OCI-LY1 (cell line): Measurements from ENCODE around the gene SLC39A11.

ENCODE experiments used
- H2AFZ ChIP-seq: fragments of 200-600 bp; sonication (generic), shearing (Covaris generic); 2 replicates; pipeline ENCODE4 v1.6.0; 2014; ENCODE audit warnings: antibody characterized with exemption, mild to moderate bottlenecking, low read length
- H3F3A ChIP-seq: fragments of 200-600 bp; sonication (generic), shearing (Covaris generic); 2 replicates; pipeline ENCODE4 v1.6.0; 2014; ENCODE audit warnings: mild to moderate bottlenecking, antibody characterized with exemption, low read length, moderate library complexity; ENCODE audit not compliant: insufficient read depth
- H3K27ac ChIP-seq: fragments of 200-600 bp; sonication (generic); 2 replicates; pipeline ENCODE4 v1.5.1; 2014; ENCODE audit warnings: low read length, mixed run types, mild to moderate bottlenecking, low read depth; ENCODE audit not compliant: poor library complexity, severe bottlenecking
- H3K27me3 ChIP-seq: fragments of 200-600 bp; sonication (generic); 2 replicates; pipeline ENCODE4 v1.6.0; 2014; ENCODE audit warnings: antibody characterized with exemption, mild to moderate bottlenecking, low read length, moderate library complexity; ENCODE audit not compliant: insufficient read depth
- H3K36me3 ChIP-seq: fragments of 200-600 bp; sonication (generic); 2 replicates; pipeline ENCODE4 v1.6.1; 2014; ENCODE audit warnings: mild to moderate bottlenecking, antibody characterized with exemption, low read length, moderate library complexity, mixed read lengths; ENCODE audit not compliant: insufficient read depth
- H3K4me1 ChIP-seq: fragments of 200-600 bp; sonication (generic); 2 replicates; pipeline ENCODE4 v1.5.1; 2014; ENCODE audit warnings: mild to moderate bottlenecking, low read length, moderate library complexity; ENCODE audit not compliant: insufficient read depth, severe bottlenecking
- H3K4me2 ChIP-seq: fragments of 200-600 bp; sonication (generic), shearing (Covaris generic); 2 replicates; pipeline ENCODE4 v1.6.1; 2014; ENCODE audit warnings: low read length
- H3K4me3 ChIP-seq: fragments of 200-600 bp; sonication (generic); 2 replicates; pipeline ENCODE4 v1.5.1; 2014; ENCODE audit warnings: low read length, low read depth, mild to moderate bottlenecking, mixed read lengths; ENCODE audit not compliant: poor library complexity, severe bottlenecking
- H3K79me2 ChIP-seq: fragments of 200-600 bp; shearing (Covaris generic); 2 replicates; pipeline ENCODE4 v1.6.1; 2016; ENCODE audit warnings: mixed run types, low read length, mixed read lengths; ENCODE audit not compliant: insufficient read depth
- H3K9ac ChIP-seq: fragments of 200-600 bp; sonication (generic), shearing (Covaris generic); 2 replicates; pipeline ENCODE4 v1.6.1; 2014; ENCODE audit warnings: mild to moderate bottlenecking, low read length, mixed read lengths
- H3K9me2 ChIP-seq: fragments of 200-600 bp; sonication (generic), shearing (Covaris generic); 2 replicates; pipeline ENCODE4 v1.6.1; 2014; ENCODE audit warnings: low read depth, mild to moderate bottlenecking, low read length, mixed read lengths
- H3K9me3 ChIP-seq: fragments of 200-600 bp; shearing (Covaris generic); 2 replicates; pipeline ENCODE4 v1.6.1; 2014; ENCODE audit warnings: low read length, mixed read lengths
- H4K20me1 ChIP-seq: fragments of 200-600 bp; sonication (generic), shearing (Covaris generic); 2 replicates; pipeline ENCODE4 v1.6.0; 2016; ENCODE audit warnings: mild to moderate bottlenecking, low read length; ENCODE audit not compliant: insufficient read depth
- EZH2 ChIP-seq: fragments of 200-600 bp; sonication (generic), shearing (Covaris generic); IDR thresholded peaks from 2 replicates; pipeline ENCODE4 v1.8.0; 2017; ENCODE audit warnings: borderline replicate concordance, mixed run types, mild to moderate bottlenecking, antibody characterized with exemption, low read length, moderate library complexity, mixed read lengths
- TF ChIP-seq, protein P1 (sequence below): fragments of 200-600 bp; sonication (generic), shearing (Covaris generic); IDR thresholded peaks from 2 replicates; pipeline ENCODE4 v1.5.1; 2017; ENCODE audit warnings: mild to moderate bottlenecking, antibody characterized with exemption, low read length, moderate library complexity, mixed read lengths

Gene SLC39A11

DNA sequence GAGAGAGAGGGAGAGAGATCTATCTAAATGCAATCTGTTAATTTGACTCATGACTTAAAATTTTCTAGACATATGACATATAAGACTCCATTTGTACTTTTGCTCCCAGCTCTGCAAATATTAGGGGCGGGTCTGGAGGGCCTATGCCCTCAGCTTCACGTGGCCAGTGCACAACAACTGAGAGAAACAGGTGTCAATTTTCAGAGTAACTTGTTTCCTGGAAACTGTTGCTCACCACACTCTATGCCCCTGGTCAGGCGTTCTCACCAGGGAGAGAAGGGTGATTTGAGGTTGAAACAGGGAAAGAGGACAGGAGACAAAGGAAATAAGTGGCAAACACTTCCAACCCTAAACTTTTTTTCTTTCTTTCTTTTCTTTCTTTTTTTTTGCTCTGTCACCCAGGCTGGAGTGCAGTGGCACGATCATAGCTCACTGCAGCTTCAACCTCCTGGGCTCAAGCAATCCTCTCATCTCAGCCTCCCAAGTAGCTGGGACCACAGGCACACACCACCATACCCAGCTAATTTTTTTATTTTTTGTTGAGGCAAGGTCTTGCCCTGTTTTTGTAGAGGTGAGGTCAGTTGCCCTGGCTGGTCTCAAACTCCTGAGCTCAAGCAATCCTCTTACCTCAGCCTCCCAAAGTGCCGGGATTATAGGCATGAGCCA lies 270.0 kb downstream of the SLC39A11 start:
- no peak overlapping the region for H3K9ac ChIP-seq
- no peaks in the 10 kb centered on the region for H3F3A ChIP-seq
- TF ChIP-seq, protein P1, sequence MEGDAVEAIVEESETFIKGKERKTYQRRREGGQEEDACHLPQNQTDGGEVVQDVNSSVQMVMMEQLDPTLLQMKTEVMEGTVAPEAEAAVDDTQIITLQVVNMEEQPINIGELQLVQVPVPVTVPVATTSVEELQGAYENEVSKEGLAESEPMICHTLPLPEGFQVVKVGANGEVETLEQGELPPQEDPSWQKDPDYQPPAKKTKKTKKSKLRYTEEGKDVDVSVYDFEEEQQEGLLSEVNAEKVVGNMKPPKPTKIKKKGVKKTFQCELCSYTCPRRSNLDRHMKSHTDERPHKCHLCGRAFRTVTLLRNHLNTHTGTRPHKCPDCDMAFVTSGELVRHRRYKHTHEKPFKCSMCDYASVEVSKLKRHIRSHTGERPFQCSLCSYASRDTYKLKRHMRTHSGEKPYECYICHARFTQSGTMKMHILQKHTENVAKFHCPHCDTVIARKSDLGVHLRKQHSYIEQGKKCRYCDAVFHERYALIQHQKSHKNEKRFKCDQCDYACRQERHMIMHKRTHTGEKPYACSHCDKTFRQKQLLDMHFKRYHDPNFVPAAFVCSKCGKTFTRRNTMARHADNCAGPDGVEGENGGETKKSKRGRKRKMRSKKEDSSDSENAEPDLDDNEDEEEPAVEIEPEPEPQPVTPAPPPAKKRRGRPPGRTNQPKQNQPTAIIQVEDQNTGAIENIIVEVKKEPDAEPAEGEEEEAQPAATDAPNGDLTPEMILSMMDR: no peak
- TF ChIP-seq EZH2: no peak
- no peaks in the 10 kb centered on the region for H3K4me1 ChIP-seq
- no peak overlapping the region for H3K27ac ChIP-seq
- peaks cover 16% of the 10 kb centered on the region for H3K9me3 ChIP-seq
- H4K20me1 ChIP-seq: no peaks in the 10 kb centered on the region
- no peaks in the 10 kb centered on the region for H3K79me2 ChIP-seq
- H3K27me3 ChIP-seq: no peaks in the 10 kb centered on the region
- H2AFZ ChIP-seq: no peak overlapping the region
- H3K9me2 ChIP-seq: no peaks in the 10 kb centered on the region
- no peak overlapping the region for H3K4me3 ChIP-seq
- H3K4me2 ChIP-seq: no peak overlapping the region
- H3K36me3 ChIP-seq: no peaks in the 10 kb centered on the region; the same call in 1 of the 2 replicates

DNA sequence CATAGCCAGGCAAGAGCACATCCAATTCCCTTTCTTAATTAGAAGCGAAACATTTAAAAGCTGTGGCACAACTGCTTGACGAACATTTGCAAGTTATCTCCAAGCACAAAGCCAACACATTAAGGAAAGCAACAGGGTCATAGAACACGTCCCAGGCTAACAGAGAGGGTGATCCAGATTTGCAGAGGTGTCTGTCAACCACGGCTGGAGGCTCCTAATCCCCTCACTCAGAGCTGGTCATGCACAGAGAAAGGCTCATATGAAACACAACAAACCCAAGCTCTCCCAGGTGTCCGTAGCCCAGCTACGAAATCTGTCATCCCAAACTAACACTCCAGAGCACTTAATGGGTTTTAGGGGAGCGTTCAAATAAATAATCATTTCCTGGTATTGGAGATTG lies 276.1 kb downstream of the SLC39A11 start:
- TF ChIP-seq, protein P1: no peak
- TF ChIP-seq EZH2: no peak
- Histone ChIP-seq H3F3A (no peaks in the 10 kb centered on the region), H3K4me3 (no peak overlapping the region), H3K27ac (no peak overlapping the region), H3K9me2 (no peaks in the 10 kb centered on the region), H3K4me1 (no peaks in the 10 kb centered on the region), H3K36me3 (no peaks in the 10 kb centered on the region; the same call in 1 of the 2 replicates), H3K9me3 (no peaks in the 10 kb centered on the region), H3K9ac (no peak overlapping the region), H4K20me1 (no peaks in the 10 kb centered on the region), H2AFZ (no peak overlapping the region), H3K4me2 (no peak overlapping the region), H3K27me3 (no peaks in the 10 kb centered on the region), H3K79me2 (no peaks in the 10 kb centered on the region)

DNA sequence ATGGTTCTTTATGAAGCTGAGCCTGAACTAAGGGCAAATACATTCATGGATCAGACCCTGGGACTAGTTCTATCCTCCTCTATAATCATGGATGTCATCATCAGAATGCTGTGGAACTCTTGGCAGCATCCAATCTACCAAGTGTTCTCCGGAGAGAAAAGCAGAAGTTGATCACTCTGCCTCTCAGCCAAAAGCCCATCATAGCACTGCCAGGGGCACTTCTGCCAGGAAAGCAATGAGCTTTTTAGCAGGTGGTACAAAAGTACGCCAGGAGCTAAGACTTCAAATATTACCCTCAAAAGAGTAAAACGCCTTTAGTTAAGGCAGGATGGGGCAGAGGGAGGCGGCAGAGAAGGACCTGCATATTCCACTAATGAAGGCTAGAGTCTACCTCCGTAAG lies 279.0 kb downstream of the SLC39A11 start:
- no peaks in the 10 kb centered on the region for H3K79me2 ChIP-seq
- no peak overlapping the region for H3K4me3 ChIP-seq
- no peaks in the 10 kb centered on the region; the same call in 1 of the 2 replicates for H3K36me3 ChIP-seq
- no peak overlapping the region for H3K9ac ChIP-seq
- no peak overlapping the region for H3K4me2 ChIP-seq
- H3K27ac ChIP-seq: no peak overlapping the region
- no peaks in the 10 kb centered on the region for H3K9me2 ChIP-seq
- no peak for TF ChIP-seq EZH2
- TF ChIP-seq, protein P1: no peak
- no peak overlapping the region for H2AFZ ChIP-seq
- H3K4me1 ChIP-seq: no peaks in the 10 kb centered on the region
- H4K20me1 ChIP-seq: no peaks in the 10 kb centered on the region
- no peaks in the 10 kb centered on the region for H3K9me3 ChIP-seq
- no peaks in the 10 kb centered on the region for H3K27me3 ChIP-seq
- no peaks in the 10 kb centered on the region for H3F3A ChIP-seq
